IMR-90 (cell line): ENCODE data around the gene CLOCK.

Experiments used
- CHD1 ChIP-seq: IDR thresholded peaks from 2 replicates; pipeline ENCODE4 v1.6.1; 2012; ENCODE audit warnings: low read depth, low read length, improper control_type of control experiment
- CTCF ChIP-seq: conservative IDR thresholded peaks from 2 replicates; pipeline ENCODE4 v1.5.1; 2012; ENCODE audit warnings: mild to moderate bottlenecking, low read depth, low read length, improper control_type of control experiment
- POLR2A ChIP-seq: IDR thresholded peaks from 2 replicates; pipeline ENCODE4 v1.6.1; 2012; ENCODE audit warnings: mild to moderate bottlenecking, low read depth, low read length
- RFX5 ChIP-seq: IDR thresholded peaks from 2 replicates; pipeline ENCODE4 v1.8.0; 2012; ENCODE audit warnings: low read depth, mild to moderate bottlenecking, low read length, moderate library complexity

DNA sequence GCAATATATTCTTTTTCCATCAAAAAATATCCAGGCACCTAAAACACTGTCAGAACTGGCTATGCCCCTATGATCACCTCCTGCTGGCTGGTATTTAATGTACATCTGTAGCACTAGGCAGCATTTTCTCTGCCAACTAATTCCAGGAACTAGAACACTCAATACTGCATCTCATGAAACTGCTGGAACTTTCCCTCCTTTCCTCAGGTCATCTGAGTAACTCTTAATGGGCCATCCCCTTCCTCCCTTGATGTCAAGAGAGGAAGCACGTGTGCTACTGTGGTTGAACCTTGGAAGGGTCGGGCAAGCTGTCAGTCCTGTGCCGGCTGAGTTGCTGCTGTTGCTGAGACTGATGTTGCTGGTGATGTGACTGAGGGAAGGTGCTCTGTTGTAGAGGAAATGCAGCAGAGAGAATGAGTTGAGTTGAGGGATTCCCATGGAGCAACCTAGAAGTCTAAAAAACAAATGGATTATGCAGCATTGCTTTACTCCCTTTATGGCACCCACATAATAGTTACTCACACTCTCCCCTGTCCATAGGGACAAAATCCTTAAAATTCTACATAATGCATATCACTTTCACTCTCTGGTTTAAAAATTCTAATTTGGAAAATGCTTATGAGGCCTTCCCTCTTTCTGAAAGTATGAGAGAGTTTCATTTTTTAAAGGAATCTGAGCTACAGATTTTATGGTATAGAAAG is 111.4 kb downstream of the CLOCK start:
- TF ChIP-seq CTCF (peak; percentile 49), CHD1 (no peak), POLR2A (no peak), RFX5 (no peak)
